Mesothelial cell of epicardium (in vitro differentiated cells): Measurements from ENCODE around the gene SLC39A13. TPM values are rescaled to one million over a fixed set of nuclear protein-coding genes. Genes with fewer than 3 reads are reported as not detected.
"Not testable (repeated sequence)": the region's sequence is repeated elsewhere in the genome, so short reads cannot be mapped to it uniquely, and the experiment has no call there.

Source experiments
- DNase-seq, 2 experiments: peaks; one replicate each; pipeline ENCODE4 v3.0.0; 2021; ENCODE audit warnings: low spot score in 2 of 2; ENCODE audit not compliant: unreplicated experiment in 2 of 2
- H3K27ac Mint-ChIP-seq: 2 replicates; pipeline ENCODE4 v1.8.0; 2021; ENCODE audit warnings: mixed read lengths
- H3K27me3 Mint-ChIP-seq: 2 replicates; pipeline ENCODE4 v1.8.0; 2021; ENCODE audit warnings: low read depth, mixed read lengths
- H3K36me3 Mint-ChIP-seq: 2 replicates; pipeline ENCODE4 v1.8.0; 2021; ENCODE audit warnings: mixed read lengths
- H3K4me1 Mint-ChIP-seq: 2 replicates; pipeline ENCODE4 v1.8.0; 2021; ENCODE audit warnings: mixed read lengths
- H3K4me3 Mint-ChIP-seq: 2 replicates; pipeline ENCODE4 v1.8.0; 2021; ENCODE audit warnings: mild to moderate bottlenecking, moderate library complexity, mixed read lengths
- H3K9me3 Mint-ChIP-seq: 2 replicates; pipeline ENCODE4 v1.8.0; 2021; ENCODE audit warnings: mixed read lengths
- CTCF ChIP-seq: fragments of 200-600 bp; sonication (generic); IDR thresholded peaks from one replicate; pipeline ENCODE4 v1.5.0; 2021; ENCODE audit warnings: antibody characterized with exemption; ENCODE audit not compliant: unreplicated experiment
- microRNA-seq: library from miRNA; unstranded; fragments of <30 nt; microRNA quantifications from one replicate; pipeline ENCODE4 v1.2.0, GENCODE V29; 2021; ENCODE audit warnings: inconsistent platforms, mixed read lengths
- total RNA-seq: library from RNA; stranded (reverse); gene quantifications from 3 replicates; pipeline ENCODE4 v1.2.1, GENCODE V29; 2021

Gene SLC39A13
- total RNA-seq, 1 donor from 2014 or later = 69.5 TPM

- Mint-ChIP-seq H3K27ac (no peak overlapping the region), H3K27me3 (no peaks in the 10 kb centered on the region), H3K4me3 (no peak overlapping the region), H3K4me1 (no peaks in the 10 kb centered on the region), H3K36me3 (no peaks in the 10 kb centered on the region), H3K9me3 (no peaks in the 10 kb centered on the region)
- TF ChIP-seq CTCF = no peak
- no peak for DNase-seq
Measured at GRCh38 chr11:47453365-47453764, 45.0 kb downstream of the SLC39A13 start.

- not testable (repeated sequence) for H3K36me3 Mint-ChIP-seq, H3K27me3 Mint-ChIP-seq, H3K4me1 Mint-ChIP-seq, H3K4me3 Mint-ChIP-seq, H3K9me3 Mint-ChIP-seq
- H3K27ac Mint-ChIP-seq = peak overlapping the region; percentile 45
- TF ChIP-seq CTCF = peak; percentile 32
- DNase-seq = peak in 1 of 2 experiments; percentile 61
Measured at GRCh38 chr11:47454258-47454671, 45.9 kb downstream of the SLC39A13 start.

- no peaks in the 10 kb centered on the region for H3K27me3 Mint-ChIP-seq
- no peaks in the 10 kb centered on the region for H3K4me1 Mint-ChIP-seq
- no peak overlapping the region for H3K4me3 Mint-ChIP-seq
- H3K9me3 Mint-ChIP-seq = no peaks in the 10 kb centered on the region
- H3K27ac Mint-ChIP-seq = no peak overlapping the region
- H3K36me3 Mint-ChIP-seq = no peaks in the 10 kb centered on the region
- no peak for DNase-seq
- no peak for TF ChIP-seq CTCF
Measured at GRCh38 chr11:47460571-47461235, 52.3 kb downstream of the SLC39A13 start.

- no peak for TF ChIP-seq CTCF
- no peaks in the 10 kb centered on the region for H3K27me3 Mint-ChIP-seq
- H3K9me3 Mint-ChIP-seq = no peaks in the 10 kb centered on the region
- H3K4me3 Mint-ChIP-seq = no peak overlapping the region
- H3K4me1 Mint-ChIP-seq = no peaks in the 10 kb centered on the region
- H3K27ac Mint-ChIP-seq = no peak overlapping the region
- H3K36me3 Mint-ChIP-seq = no peaks in the 10 kb centered on the region
- DNase-seq = no peak
Measured at GRCh38 chr11:47461876-47462275, 53.5 kb downstream of the SLC39A13 start.

- Mint-ChIP-seq H3K27ac (no peak overlapping the region), H3K9me3 (no peaks in the 10 kb centered on the region), H3K27me3 (no peaks in the 10 kb centered on the region), H3K4me1 (no peaks in the 10 kb centered on the region), H3K4me3 (no peak overlapping the region), H3K36me3 (peaks cover 7% of the 10 kb centered on the region)
- no peak for DNase-seq
- TF ChIP-seq CTCF = no peak
Measured at GRCh38 chr11:47464483-47464882, 56.1 kb downstream of the SLC39A13 start.

Small RNAs within 50 kb of the gene (microRNA-seq; reads per million reads assigned to microRNA genes)
- gene MIR4487 = not detected

Other genes with a start within 250 kb of the SLC39A13 start
- 101 to 111 TPM (median 105 TPM) in 3 replicates for gene ARFGAP2, start 231.7 kb upstream of the SLC39A13 start, total RNA-seq
- 61.1 to 68.2 TPM (median 64.1 TPM) in 3 replicates for gene PACSIN3, start 222.2 kb upstream of the SLC39A13 start, total RNA-seq
- 42.4 to 49.1 TPM (median 46.7 TPM) in 3 replicates for gene DDB2, start 193.6 kb upstream of the SLC39A13 start, total RNA-seq
- gene ACP2, start 159.8 kb upstream of the SLC39A13 start, total RNA-seq = 38.1 to 41.3 TPM (median 39.6 TPM) in 3 replicates
- gene NR1H3, start 150.6 kb upstream of the SLC39A13 start, total RNA-seq = 25.5 to 28.2 TPM (median 26.5 TPM) in 3 replicates
- gene MADD, start 138.5 kb upstream of the SLC39A13 start, total RNA-seq = 65.6 to 71.2 TPM (median 65.7 TPM) in 3 replicates
- gene MYBPC3, start 55.9 kb upstream of the SLC39A13 start, total RNA-seq = not detected in 3 replicates
- gene SPI1, start 30.0 kb upstream of the SLC39A13 start, total RNA-seq = 0.36 to 0.51 TPM in 2 of 3 replicates, not detected in the other
- gene PSMC3, start 17.8 kb downstream of the SLC39A13 start, total RNA-seq = 88.9 to 97.2 TPM (median 91.7 TPM) in 3 replicates
- 0.27 to 0.31 TPM (median 0.31 TPM) in 3 replicates for gene RAPSN, start 40.5 kb downstream of the SLC39A13 start, total RNA-seq
- 119 to 123 TPM (median 120 TPM) in 3 replicates for gene CELF1, start 144.5 kb downstream of the SLC39A13 start, total RNA-seq
- gene PTPMT1, start 157.0 kb downstream of the SLC39A13 start, total RNA-seq = 44.3 to 45.9 TPM (median 45.1 TPM) in 3 replicates
- 15.1 to 15.9 TPM (median 15.7 TPM) in 3 replicates for gene KBTBD4, start 170.4 kb downstream of the SLC39A13 start, total RNA-seq
- 93.4 to 96.6 TPM (median 96.5 TPM) in 3 replicates for gene NDUFS3, start 170.5 kb downstream of the SLC39A13 start, total RNA-seq
- gene FAM180B, start 178.1 kb downstream of the SLC39A13 start, total RNA-seq = 0.18 to 0.36 TPM (median 0.27 TPM) in 3 replicates
- 4.7 to 5.6 TPM (median 4.7 TPM) in 3 replicates for gene C1QTNF4, start 185.8 kb downstream of the SLC39A13 start, total RNA-seq
- 53.5 to 59.1 TPM (median 54.4 TPM) in 3 replicates for gene MTCH2, start 234.0 kb downstream of the SLC39A13 start, total RNA-seq